Hematopoietic multipotent progenitor cell treated with erythropoietin and hydrocortisone succinate and interleukin-3 and kit ligand, for 6 days (in vitro differentiated cells): ENCODE measurements around the gene MT1B.

Source experiments
- DNase-seq: peaks from one replicate; pipeline ENCODE4 v3.0.0-alpha.2; 2015

MT1B gene

GRCh38 chr16:56651586-56651985, at the start of gene MT1B:
TSS of gene MT1B (plus strand) at chr16:56651886. CDS start at chr16:56651954, 68 bp downstream.
- no peak for DNase-seq

- peak; percentile 68 for DNase-seq
These were observed 48.1 kb upstream of the MT1B start for GRCh38 chr16:56603589-56603988.

GRCh38 chr16:56604966-56605365, 46.7 kb upstream of the MT1B start:
- DNase-seq: no peak

- no peak for DNase-seq
These were observed 46.2 kb upstream of the MT1B start for GRCh38 chr16:56605475-56605874.

GRCh38 chr16:56606071-56606475, 45.6 kb upstream of the MT1B start:
- no peak for DNase-seq

GRCh38 chr16:56606476-56607108, 45.1 kb upstream of the MT1B start:
- no peak for DNase-seq

- DNase-seq: peak; percentile 12
These were observed 44.5 kb upstream of the MT1B start for GRCh38 chr16:56607109-56607618.

GRCh38 chr16:56607675-56608042, 44.0 kb upstream of the MT1B start:
- DNase-seq: peak; percentile 34

GRCh38 chr16:56608043-56608875, 43.4 kb upstream of the MT1B start, which contains the start of gene MT2A:
TSS of gene MT2A (plus strand) at chr16:56608584. CDS start at chr16:56608656, 72 bp downstream.
- DNase-seq: peak; percentile 98

- peak; percentile 30 for DNase-seq
These were observed 42.7 kb upstream of the MT1B start for GRCh38 chr16:56608876-56609462.

- DNase-seq: peak; percentile 95
These were observed 42.2 kb upstream of the MT1B start for GRCh38 chr16:56609463-56609921.

- DNase-seq: peak; percentile 33
These were observed 41.6 kb upstream of the MT1B start for GRCh38 chr16:56610017-56610608.

- no peak for DNase-seq
These were observed 41.0 kb upstream of the MT1B start for GRCh38 chr16:56610609-56611111.

- no peak for DNase-seq
These were observed 40.3 kb upstream of the MT1B start for GRCh38 chr16:56611281-56611833.

- no peak for DNase-seq
These were observed 38.0 kb upstream of the MT1B start for GRCh38 chr16:56613706-56614105.

- DNase-seq: no peak
These were observed 37.1 kb upstream of the MT1B start for GRCh38 chr16:56614549-56614991.

GRCh38 chr16:56615353-56615752, 36.3 kb upstream of the MT1B start:
- DNase-seq: no peak

- DNase-seq: no peak
These were observed 35.0 kb upstream of the MT1B start for GRCh38 chr16:56616608-56617211.

GRCh38 chr16:56617212-56618085, 34.2 kb upstream of the MT1B start:
- peak; percentile 58 for DNase-seq

- DNase-seq: no peak
These were observed 33.5 kb upstream of the MT1B start for GRCh38 chr16:56618138-56618537.

GRCh38 chr16:56620339-56620897, 31.3 kb upstream of the MT1B start:
- DNase-seq: no peak
